GM23338 (cell line): ENCODE data around the gene SASH1. TPM values are rescaled to one million over a fixed set of nuclear protein-coding genes. Genes with fewer than 3 reads are reported as not detected.

Experiments used
- ATAC-seq: fragments of 200-7000 bp; cut with Tn5 transposase; 3 replicates; pipeline ENCODE4 v1.9.1; 2020
- DNase-seq: peaks from one replicate; pipeline ENCODE4 v3.0.0-alpha.2; 2015; ENCODE audit warnings: low spot score
- H2AFZ ChIP-seq: fragments of 200-600 bp; sonication (generic); 2 replicates; pipeline ENCODE4 v1.8.0; 2016; ENCODE audit warnings: antibody characterized with exemption, mild to moderate bottlenecking, moderate library complexity
- H3F3A ChIP-seq: fragments of 200-600 bp; sonication (generic); replicated peaks from 2 replicates; pipeline ENCODE4 v1.8.0; 2017; ENCODE audit warnings: antibody characterized with exemption, mixed run types, low read depth
- H3K27ac ChIP-seq: fragments of 200-600 bp; sonication (generic); 2 replicates; pipeline ENCODE4 v1.6.1; 2016; ENCODE audit warnings: low read depth
- H3K27me3 ChIP-seq: fragments of 200-600 bp; sonication (generic); 2 replicates; pipeline ENCODE4 v1.8.0; 2016; ENCODE audit warnings: mild to moderate bottlenecking, mixed run types, moderate library complexity; ENCODE audit not compliant: insufficient read depth
- H3K36me3 ChIP-seq: fragments of 200-600 bp; sonication (generic); 2 replicates; pipeline ENCODE4 v1.8.0; 2016; ENCODE audit warnings: mild to moderate bottlenecking; ENCODE audit not compliant: insufficient read depth
- H3K4me1 ChIP-seq: fragments of 200-600 bp; sonication (generic); 2 replicates; pipeline ENCODE4 v1.8.0; 2016; ENCODE audit warnings: mild to moderate bottlenecking, moderate library complexity; ENCODE audit not compliant: insufficient read depth
- H3K4me2 ChIP-seq: fragments of 200-600 bp; sonication (generic); 2 replicates; pipeline ENCODE4 v1.7.1; 2017; ENCODE audit warnings: mixed run types
- H3K4me3 ChIP-seq: fragments of 200-600 bp; sonication (generic); 2 replicates; pipeline ENCODE4 v1.6.1; 2016; ENCODE audit warnings: mixed run types
- H3K79me2 ChIP-seq: fragments of 200-600 bp; sonication (generic); replicated peaks from 2 replicates; pipeline ENCODE4 v1.8.0; 2017; ENCODE audit warnings: mild to moderate bottlenecking; ENCODE audit not compliant: insufficient read depth
- H3K9me2 ChIP-seq: fragments of 200-600 bp; sonication (generic); 2 replicates; pipeline ENCODE4 v1.8.0; 2017; ENCODE audit not compliant: insufficient read depth
- H4K20me1 ChIP-seq: fragments of 200-600 bp; sonication (generic); replicated peaks from 2 replicates; pipeline ENCODE4 v1.8.0; 2017; ENCODE audit warnings: mild to moderate bottlenecking; ENCODE audit not compliant: insufficient read depth
- H3K27ac Mint-ChIP-seq: 2 replicates; pipeline ENCODE4 v1.8.0; 2020; ENCODE audit warnings: inconsistent platforms, mild to moderate bottlenecking, moderate library complexity, mixed read lengths
- H3K27me3 Mint-ChIP-seq: 3 replicates; pipeline ENCODE4 v1.8.0; 2022; ENCODE audit warnings: low read depth, mild to moderate bottlenecking, moderate library complexity, mixed read lengths, inconsistent platforms; ENCODE audit not compliant: insufficient read depth, poor library complexity
- H3K36me3 Mint-ChIP-seq: 3 replicates; pipeline ENCODE4 v1.8.0; 2021; ENCODE audit warnings: low read depth, mild to moderate bottlenecking, inconsistent platforms, moderate library complexity, mixed read lengths
- H3K4me1 Mint-ChIP-seq: 3 replicates; pipeline ENCODE4 v1.8.0; 2020; ENCODE audit warnings: mild to moderate bottlenecking, inconsistent platforms, mixed read lengths
- H3K4me3 Mint-ChIP-seq: 3 replicates; pipeline ENCODE4 v1.8.0; 2021; ENCODE audit warnings: moderate library complexity, mild to moderate bottlenecking, inconsistent platforms, mixed read lengths
- H3K9me3 Mint-ChIP-seq: 3 replicates; pipeline ENCODE4 v1.8.0; 2020; ENCODE audit warnings: moderate library complexity, mild to moderate bottlenecking, inconsistent platforms, mixed read lengths
- POLR2AphosphoS5 ChIP-seq: IDR thresholded peaks from 2 replicates; pipeline ENCODE4 v1.6.1; 2016; ENCODE audit warnings: antibody characterized with exemption, low read depth
- REST ChIP-seq: IDR thresholded peaks from one replicate; pipeline ENCODE4 v1.6.1; 2018; ENCODE audit warnings: antibody characterized with exemption; ENCODE audit not compliant: unreplicated experiment
- STAT1 ChIP-seq: IDR thresholded peaks from one replicate; pipeline ENCODE4 v1.6.1; 2016; ENCODE audit warnings: antibody characterized with exemption; ENCODE audit not compliant: unreplicated experiment
- ZNF114 ChIP-seq: fragments of 250-450 bp; sonication (Bioruptor Pico); IDR thresholded peaks from 2 replicates; pipeline ENCODE4 v1.5.0; 2020; ENCODE audit warnings: mild to moderate bottlenecking, moderate library complexity
- ZNF462 ChIP-seq: fragments of 250-450 bp; sonication (Bioruptor Pico); IDR thresholded peaks from 2 replicates; pipeline ENCODE4 v1.5.0; 2020; ENCODE audit warnings: mild to moderate bottlenecking, moderate library complexity
- polyA plus RNA-seq: library from polyadenylated mRNA; unstranded; fragments of >200 nt; fragmentation: Nextera tagmentation; extraction: Ambion mirVana; gene quantifications from 2 replicates; pipeline ENCODE4 v1.2.1, GENCODE V29; 2016
- total RNA-seq: library from RNA; depleted of rRNA; stranded (reverse); fragments of >200 nt; shearing (Covaris generic); gene quantifications from 2 replicates; pipeline ENCODE4 v1.2.3, GENCODE V29; 2014

The SASH1 gene
- total and polyA plus RNA-seq, 2 experiments from 2014 or later, result 8.2 to 30.2 TPM

- no peaks in the 10 kb centered on the region for H3K27me3 ChIP-seq
- no peaks in the 10 kb centered on the region for H4K20me1 ChIP-seq
- H2AFZ ChIP-seq, result no peak overlapping the region
- H3K36me3 Mint-ChIP-seq, result no peaks in the 10 kb centered on the region
- H3K27ac Mint-ChIP-seq, result no peak overlapping the region
- H3K27me3 Mint-ChIP-seq, result peaks cover 5% of the 10 kb centered on the region
- H3K27ac ChIP-seq, result no peak overlapping the region
- no peak overlapping the region for H3K4me3 Mint-ChIP-seq
- no peaks in the 10 kb centered on the region for H3K9me2 ChIP-seq
- no peaks in the 10 kb centered on the region for H3K4me1 ChIP-seq
- H3K79me2 ChIP-seq, result no peaks in the 10 kb centered on the region
- ATAC-seq (no peak), DNase-seq (no peak)
- H3F3A ChIP-seq, result no peaks in the 10 kb centered on the region
- H3K36me3 ChIP-seq, result no peaks in the 10 kb centered on the region
- TF ChIP-seq STAT1 (no peak), REST (no peak), ZNF114 (CRISPR knock-in tag) (no peak), POLR2AphosphoS5 (no peak), ZNF462 (CRISPR knock-in tag) (no peak)
- H3K4me3 ChIP-seq, result no peak overlapping the region
- H3K4me1 Mint-ChIP-seq, result peaks cover 8% of the 10 kb centered on the region
- no peaks in the 10 kb centered on the region for H3K9me3 Mint-ChIP-seq
- no peak overlapping the region for H3K4me2 ChIP-seq
These were observed 44.0 kb upstream of the SASH1 start for GRCh38 chr6:148298683-148299082.
